GM12864 (cell line): ENCODE results near the gene ZFP42.

Experiments
- DNase-seq: peaks from one replicate; pipeline ENCODE4 v3.0.0-alpha.2; 2011; ENCODE audit warnings: low read depth
- H3K4me3 ChIP-seq: 2 replicates; pipeline ENCODE4 v1.5.1; 2011; ENCODE audit warnings: mild to moderate bottlenecking, low read depth, low read length, control low read depth
- TF ChIP-seq, protein P1 (sequence below): IDR thresholded peaks from 2 replicates; pipeline ENCODE4 v1.5.1; 2011; ENCODE audit warnings: low read depth, mild to moderate bottlenecking, moderate library complexity, low read length, control low read depth, inconsistent platforms; ENCODE audit errors: missing control alignments

The ZFP42 gene

DNA sequence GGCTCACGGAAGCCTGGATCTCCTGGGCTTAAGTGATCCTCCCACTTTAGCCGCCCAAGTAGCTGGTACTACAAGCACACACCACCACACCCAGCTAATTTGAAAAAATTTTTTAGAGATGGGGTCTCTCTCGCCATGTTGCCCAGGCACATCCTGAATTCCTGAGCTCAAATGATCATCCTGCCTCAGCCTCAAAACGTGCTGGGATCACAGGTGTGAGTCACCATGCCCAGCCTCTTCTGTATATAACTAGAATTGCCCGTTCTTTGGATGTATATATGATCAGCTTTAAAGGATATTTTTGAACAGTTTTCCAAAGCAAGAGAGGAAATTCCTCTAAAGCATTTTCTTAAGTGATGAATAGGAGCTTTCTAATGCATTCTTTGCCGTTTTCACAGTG is 22.7 kb downstream of the ZFP42 start:
- H3K4me3 ChIP-seq = no peak overlapping the region
- no peak for DNase-seq
- TF ChIP-seq, protein P1, sequence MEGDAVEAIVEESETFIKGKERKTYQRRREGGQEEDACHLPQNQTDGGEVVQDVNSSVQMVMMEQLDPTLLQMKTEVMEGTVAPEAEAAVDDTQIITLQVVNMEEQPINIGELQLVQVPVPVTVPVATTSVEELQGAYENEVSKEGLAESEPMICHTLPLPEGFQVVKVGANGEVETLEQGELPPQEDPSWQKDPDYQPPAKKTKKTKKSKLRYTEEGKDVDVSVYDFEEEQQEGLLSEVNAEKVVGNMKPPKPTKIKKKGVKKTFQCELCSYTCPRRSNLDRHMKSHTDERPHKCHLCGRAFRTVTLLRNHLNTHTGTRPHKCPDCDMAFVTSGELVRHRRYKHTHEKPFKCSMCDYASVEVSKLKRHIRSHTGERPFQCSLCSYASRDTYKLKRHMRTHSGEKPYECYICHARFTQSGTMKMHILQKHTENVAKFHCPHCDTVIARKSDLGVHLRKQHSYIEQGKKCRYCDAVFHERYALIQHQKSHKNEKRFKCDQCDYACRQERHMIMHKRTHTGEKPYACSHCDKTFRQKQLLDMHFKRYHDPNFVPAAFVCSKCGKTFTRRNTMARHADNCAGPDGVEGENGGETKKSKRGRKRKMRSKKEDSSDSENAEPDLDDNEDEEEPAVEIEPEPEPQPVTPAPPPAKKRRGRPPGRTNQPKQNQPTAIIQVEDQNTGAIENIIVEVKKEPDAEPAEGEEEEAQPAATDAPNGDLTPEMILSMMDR = no peak

DNA sequence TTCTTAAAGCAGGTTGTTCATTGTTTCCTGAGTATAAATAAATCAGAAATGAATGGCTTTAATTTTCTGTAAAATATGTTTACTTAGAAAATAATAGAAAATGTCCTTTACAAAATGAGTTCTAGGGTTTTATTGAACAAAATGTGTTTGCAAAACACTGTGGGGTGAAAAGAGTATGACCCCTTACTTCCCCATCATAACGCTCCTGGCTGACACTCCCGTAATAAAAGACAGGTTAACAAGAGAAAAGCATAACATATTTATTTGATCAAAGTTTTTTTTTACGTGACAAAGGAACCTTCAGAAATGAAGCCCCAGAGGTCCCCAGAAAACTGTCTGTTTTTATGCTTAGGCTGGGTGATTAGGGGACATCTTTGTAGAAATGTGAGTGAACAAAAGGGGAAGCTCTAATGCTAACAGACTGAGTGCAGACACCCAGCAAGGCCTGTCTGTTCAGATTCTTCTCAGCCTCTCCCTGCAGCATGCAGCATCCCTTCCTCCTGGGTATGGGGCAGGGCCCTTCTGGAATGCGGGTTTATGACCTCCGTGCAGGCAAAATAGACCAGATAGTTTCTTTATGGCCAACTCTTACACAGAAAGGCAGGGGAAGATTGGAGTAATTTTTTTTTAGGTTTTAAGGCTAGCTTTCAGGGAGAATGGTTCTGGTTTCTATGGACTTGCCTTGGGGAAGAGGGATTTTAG is 26.1 kb downstream of the ZFP42 start:
- no peak for DNase-seq
- TF ChIP-seq, protein P1 = no peak
- no peak overlapping the region for H3K4me3 ChIP-seq

DNA sequence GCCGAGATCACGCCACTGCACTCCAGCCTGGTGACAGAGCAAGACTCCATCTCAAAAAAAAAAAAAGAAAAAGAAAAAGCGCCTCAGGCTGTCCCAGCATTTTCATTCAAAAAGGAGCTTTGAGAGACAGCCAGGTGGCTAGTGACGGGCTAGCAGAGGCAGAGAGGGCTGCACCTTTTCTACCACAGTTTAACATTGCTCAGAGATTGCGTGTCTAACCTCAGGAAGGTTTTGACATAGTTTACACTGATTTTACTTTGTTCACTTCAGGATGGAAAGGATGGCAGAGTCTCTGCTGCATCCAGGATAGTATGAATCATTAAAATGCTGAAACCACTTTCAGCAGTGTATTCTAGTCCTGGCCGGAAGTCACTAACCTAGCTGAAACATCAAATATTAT is 28.1 kb downstream of the ZFP42 start:
- no peak for DNase-seq
- TF ChIP-seq, protein P1 = no peak
- H3K4me3 ChIP-seq = no peak overlapping the region

DNA sequence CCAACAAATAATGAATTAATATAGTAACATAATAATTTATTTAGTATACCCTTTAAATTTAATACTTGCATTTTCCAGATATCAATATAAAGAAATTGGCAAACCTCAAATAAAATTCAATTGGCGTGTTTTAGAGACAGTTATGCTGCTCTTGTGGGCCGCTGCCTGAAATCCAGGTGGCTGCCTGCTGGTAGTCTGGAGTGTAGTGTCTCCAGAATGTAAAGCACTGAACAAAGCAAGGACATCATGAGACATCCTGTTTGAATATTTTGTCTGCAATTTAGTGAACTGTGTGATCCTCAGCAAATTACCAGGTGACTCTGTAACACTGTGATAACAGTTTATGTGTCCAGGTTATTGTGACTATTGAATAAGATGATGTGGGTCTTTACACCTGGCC is 29.9 kb downstream of the ZFP42 start:
- TF ChIP-seq, protein P1 = no peak
- DNase-seq = no peak
- H3K4me3 ChIP-seq = no peak overlapping the region

DNA sequence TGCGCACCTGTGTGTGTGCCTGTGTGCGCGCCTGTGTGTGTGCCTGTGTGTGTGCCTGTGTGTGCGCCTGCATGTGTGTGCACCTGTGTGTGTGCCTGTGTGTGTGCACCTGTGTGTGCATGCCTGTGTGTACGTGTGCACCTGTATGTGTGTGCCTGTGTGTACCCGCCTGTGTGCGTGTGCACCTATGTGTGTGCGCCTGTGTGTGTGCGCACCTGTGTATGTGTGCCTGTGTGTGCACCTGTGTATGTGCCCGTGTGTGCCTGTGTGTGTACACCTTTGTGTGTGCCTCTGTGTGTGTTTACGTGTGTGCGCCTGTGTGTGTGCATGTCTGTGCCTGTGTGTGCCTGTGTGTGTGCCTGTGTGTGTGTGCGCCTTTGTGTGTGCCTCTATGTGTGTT is 33.5 kb downstream of the ZFP42 start:
- DNase-seq = no peak
- no peak overlapping the region for H3K4me3 ChIP-seq
- TF ChIP-seq, protein P1 = no peak

DNA sequence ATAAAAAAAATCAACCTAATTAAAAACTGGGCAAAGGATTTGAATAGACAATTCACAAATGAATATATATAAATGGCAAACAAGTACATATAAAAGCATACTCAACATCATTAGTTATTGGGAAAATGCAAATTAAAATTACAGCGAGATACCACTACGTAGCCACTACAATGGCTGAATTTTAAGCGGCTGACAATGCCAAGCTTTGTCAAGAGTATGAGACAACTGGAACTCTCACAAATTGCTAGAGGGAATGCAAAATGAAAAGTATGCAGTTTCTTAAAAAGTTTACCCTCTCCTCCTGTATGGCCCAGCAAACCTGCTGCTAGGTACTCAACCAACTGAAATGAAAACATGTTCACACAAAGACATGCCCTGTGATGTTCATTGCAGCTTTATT is 34.8 kb downstream of the ZFP42 start:
- no peak overlapping the region for H3K4me3 ChIP-seq
- TF ChIP-seq, protein P1 = no peak
- no peak for DNase-seq

DNA sequence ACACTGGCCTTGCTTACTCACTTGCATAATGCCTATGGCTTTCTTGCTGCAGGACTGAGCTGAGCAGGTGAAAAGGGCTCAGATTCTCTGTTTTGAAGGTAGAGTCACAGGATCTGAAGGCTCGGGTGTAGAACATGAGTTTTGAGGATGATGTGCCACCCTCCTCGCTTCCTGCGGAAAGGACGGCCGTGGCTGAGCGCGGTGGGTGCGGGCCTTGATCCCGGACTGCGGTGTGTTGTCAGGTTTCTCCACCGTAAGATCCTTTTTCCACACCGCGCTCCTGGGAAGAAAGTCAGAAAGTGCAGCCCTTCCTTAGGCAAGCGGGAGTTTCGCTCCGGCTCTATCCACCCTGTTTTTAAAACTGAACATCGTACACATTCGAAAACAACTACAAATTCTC is 36.2 kb downstream of the ZFP42 start:
- no peak overlapping the region for H3K4me3 ChIP-seq
- DNase-seq = no peak
- TF ChIP-seq, protein P1 = no peak
